Caco-2 (cell line): Measurements from ENCODE around the gene ADARB2. TPM values are rescaled to one million over a fixed set of nuclear protein-coding genes. Genes with fewer than 3 reads are reported as not detected.

Experiments used
- BruUV-seq: library from RNA; stranded (reverse); fragments of 400-500 nt; replicated peaks from 2 replicates; lab custom pipeline; 2021; lab: Mats Ljungman, UMichigan
- CTCF ChIA-PET: fragments of 300-600 bp; sonication (Branson Sonifier 250); formaldehyde crosslinking; loops from one replicate; lab custom pipeline; 2022; ENCODE audit warnings: antibody characterized with exemption; lab: Charles Lee
- POLR2A ChIA-PET: fragments of 300-600 bp; sonication (Branson Sonifier 250); formaldehyde crosslinking; loops from one replicate; lab custom pipeline; 2022; ENCODE audit warnings: antibody characterized with exemption; lab: Charles Lee
- DNase-seq, 2 experiments: peaks; one replicate each; pipeline versions ENCODE4 v3.0.0 to v3.0.0-alpha.2; 2020 to 2022
- H3K27me3 ChIP-seq: replicated peaks from 2 replicates; pipeline ENCODE4 v1.6.0; 2011; ENCODE audit warnings: low read length; ENCODE audit not compliant: control insufficient read depth, insufficient read depth
- H3K36me3 ChIP-seq: 2 replicates; pipeline ENCODE4 v1.5.1; 2011; ENCODE audit warnings: low read length; ENCODE audit not compliant: control insufficient read depth, insufficient read depth
- H3K4me1 ChIP-seq: fragments of 250-450 bp; sonication (Bioruptor Pico); 2 replicates; pipeline ENCODE4 v1.5.1; 2020; ENCODE audit warnings: mild to moderate bottlenecking
- H3K4me3 ChIP-seq: 2 replicates; pipeline ENCODE4 v1.5.1; 2011; ENCODE audit warnings: low read depth, mild to moderate bottlenecking, control low read depth, low read length
- H3K9me3 ChIP-seq: fragments of 250-450 bp; sonication (Bioruptor Pico); 2 replicates; pipeline ENCODE4 v1.5.1; 2020; ENCODE audit warnings: mild to moderate bottlenecking, moderate library complexity
- H3K27ac Mint-ChIP-seq: one replicate; pipeline ENCODE4 v1.8.0; 2022; ENCODE audit warnings: mixed read lengths; ENCODE audit not compliant: unreplicated experiment
- H3K27me3 Mint-ChIP-seq: one replicate; pipeline ENCODE4 v1.8.0; 2022; ENCODE audit warnings: mixed read lengths; ENCODE audit not compliant: insufficient read depth, unreplicated experiment
- H3K36me3 Mint-ChIP-seq: one replicate; pipeline ENCODE4 v1.8.0; 2022; ENCODE audit warnings: mild to moderate bottlenecking, mixed read lengths; ENCODE audit not compliant: insufficient read depth, unreplicated experiment
- H3K4me1 Mint-ChIP-seq: one replicate; pipeline ENCODE4 v1.8.0; 2022; ENCODE audit warnings: low read depth, mixed read lengths; ENCODE audit not compliant: unreplicated experiment
- H3K4me3 Mint-ChIP-seq: one replicate; pipeline ENCODE4 v1.8.0; 2022; ENCODE audit warnings: mild to moderate bottlenecking, moderate library complexity, mixed read lengths; ENCODE audit not compliant: unreplicated experiment
- H3K9me3 Mint-ChIP-seq: one replicate; pipeline ENCODE4 v1.8.0; 2022; ENCODE audit warnings: mixed read lengths; ENCODE audit not compliant: unreplicated experiment
- intact Hi-C: fragments of 100-400 bp; cut with micrococcal nuclease; formaldehyde crosslinking; loops from one replicate; pipeline ENCODE4 v1.10.0; 2022; ENCODE audit not compliant: unreplicated experiment
- total RNA-seq: library from RNA; stranded (reverse); gene quantifications from 2 replicates; pipeline ENCODE4 v1.2.3, GENCODE V29; 2022
- TF ChIP-seq, protein P1 (sequence below), 2 experiments: fragments of 200-600 bp in 1 of 2; IDR thresholded peaks; 1 replicate in 1 of 2; 2 replicates in 1 of 2; pipeline versions ENCODE4 v1.5.1 to v1.8.0; 2011 to 2022; ENCODE audit warnings: antibody characterized with exemption in 1 of 2, control low read depth in 1 of 2, inconsistent platforms in 1 of 2, low read depth in 1 of 2, low read length in 1 of 2, mild to moderate bottlenecking in 1 of 2, moderate library complexity in 1 of 2; ENCODE audit not compliant: insufficient read depth in 1 of 2, severe bottlenecking in 1 of 2, unreplicated experiment in 1 of 2

The ADARB2 gene
- total RNA-seq, 1 experiment from 2014 or later = 0.27 TPM

GRCh38 chr10:1419796-1420610, 317.3 kb downstream of the ADARB2 start:
- H3K27me3 Mint-ChIP-seq = peaks cover 25% of the 10 kb centered on the region
- Histone ChIP-seq H3K4me3 (no peak overlapping the region), H3K27me3 (no peaks in the 10 kb centered on the region), H3K9me3 (no peaks in the 10 kb centered on the region), H3K36me3 (no peaks in the 10 kb centered on the region), H3K4me1 (peaks cover 6% of the 10 kb centered on the region; the same call in 1 of the 2 replicates)
- no peak overlapping the region for H3K27ac Mint-ChIP-seq
- intact Hi-C loops = loop anchor here (2.0 to 5.0 kb wide), 2 partner anchors 47 to 192 kb away; no protein-coding TSS in a partner anchor
- TF ChIP-seq, protein P1, sequence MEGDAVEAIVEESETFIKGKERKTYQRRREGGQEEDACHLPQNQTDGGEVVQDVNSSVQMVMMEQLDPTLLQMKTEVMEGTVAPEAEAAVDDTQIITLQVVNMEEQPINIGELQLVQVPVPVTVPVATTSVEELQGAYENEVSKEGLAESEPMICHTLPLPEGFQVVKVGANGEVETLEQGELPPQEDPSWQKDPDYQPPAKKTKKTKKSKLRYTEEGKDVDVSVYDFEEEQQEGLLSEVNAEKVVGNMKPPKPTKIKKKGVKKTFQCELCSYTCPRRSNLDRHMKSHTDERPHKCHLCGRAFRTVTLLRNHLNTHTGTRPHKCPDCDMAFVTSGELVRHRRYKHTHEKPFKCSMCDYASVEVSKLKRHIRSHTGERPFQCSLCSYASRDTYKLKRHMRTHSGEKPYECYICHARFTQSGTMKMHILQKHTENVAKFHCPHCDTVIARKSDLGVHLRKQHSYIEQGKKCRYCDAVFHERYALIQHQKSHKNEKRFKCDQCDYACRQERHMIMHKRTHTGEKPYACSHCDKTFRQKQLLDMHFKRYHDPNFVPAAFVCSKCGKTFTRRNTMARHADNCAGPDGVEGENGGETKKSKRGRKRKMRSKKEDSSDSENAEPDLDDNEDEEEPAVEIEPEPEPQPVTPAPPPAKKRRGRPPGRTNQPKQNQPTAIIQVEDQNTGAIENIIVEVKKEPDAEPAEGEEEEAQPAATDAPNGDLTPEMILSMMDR (IDR thresholded peaks at IDR 0.05; ENCODE audit: insufficient read depth in 1 of 2, low read depth in 1 of 2, low read length in 1 of 2, severe bottlenecking in 1 of 2, unreplicated experiment in 1 of 2) = no peak
- CTCF ChIA-PET = interaction anchor here (0.7 to 1.3 kb wide), 6 partner anchors 9 to 310 kb away, joined by 3 to 9 read pairs (median 4); no protein-coding TSS in a partner anchor
- peak overlapping the region; percentile 60 for H3K4me3 Mint-ChIP-seq
- POLR2A ChIA-PET = no interaction called here
- H3K9me3 Mint-ChIP-seq = peaks cover 9% of the 10 kb centered on the region
- no peaks in the 10 kb centered on the region for H3K36me3 Mint-ChIP-seq
- peaks cover 11% of the 10 kb centered on the region for H3K4me1 Mint-ChIP-seq
- DNase-seq = no peak
- BruUV-seq = no TSS peak

- Histone ChIP-seq H3K36me3 (no peaks in the 10 kb centered on the region), H3K9me3 (0 out of 2 replicates have a peak, but pooled peaks cover 3% of the 10 kb centered on the region), H3K27me3 (no peaks in the 10 kb centered on the region), H3K4me1 (peaks cover 6% of the 10 kb centered on the region; the same call in 1 of the 2 replicates), H3K4me3 (no peak overlapping the region)
- Mint-ChIP-seq H3K27me3 (peaks cover 27% of the 10 kb centered on the region), H3K36me3 (no peaks in the 10 kb centered on the region), H3K4me3 (no peak overlapping the region), H3K27ac (no peak overlapping the region), H3K9me3 (peaks cover 17% of the 10 kb centered on the region), H3K4me1 (peaks cover 11% of the 10 kb centered on the region)
- ChIA-PET CTCF (no interaction called here), POLR2A (no interaction called here)
- no peak for DNase-seq
- intact Hi-C loops = no loop called here
- no TSS peak for BruUV-seq
- TF ChIP-seq, protein P1 (IDR thresholded peaks at IDR 0.05; ENCODE audit: insufficient read depth in 1 of 2, low read depth in 1 of 2, low read length in 1 of 2, severe bottlenecking in 1 of 2, unreplicated experiment in 1 of 2) = no peak
Measured at GRCh38 chr10:1418031-1418550, 319.2 kb downstream of the ADARB2 start.

DNA sequence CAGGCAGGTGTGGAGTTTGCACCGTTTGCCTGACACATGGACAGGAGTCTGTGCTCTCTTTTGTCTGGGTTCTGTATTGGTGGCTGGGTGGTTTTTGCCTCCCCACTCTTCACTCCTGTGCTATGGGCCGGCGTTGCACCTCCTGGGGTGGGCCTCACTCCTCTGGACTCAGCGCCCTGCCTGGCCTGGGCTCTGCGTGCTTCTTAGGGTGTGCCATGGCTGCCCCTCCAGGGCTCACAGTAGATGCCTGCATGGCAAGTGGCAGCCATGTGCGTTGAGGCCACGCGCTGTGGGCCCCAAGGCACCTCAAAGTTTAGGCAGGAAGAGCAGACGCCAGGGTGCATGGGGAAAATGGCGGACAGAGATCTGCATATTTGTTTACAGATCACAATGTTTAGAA, 319.8 kb downstream of the ADARB2 start:
- H3K27ac Mint-ChIP-seq = no peak overlapping the region
- Histone ChIP-seq H3K27me3 (no peaks in the 10 kb centered on the region), H3K4me3 (no peak overlapping the region), H3K4me1 (peaks cover 6% of the 10 kb centered on the region; the same call in 1 of the 2 replicates), H3K36me3 (no peaks in the 10 kb centered on the region), H3K9me3 (0 out of 2 replicates have a peak, but pooled peaks cover 3% of the 10 kb centered on the region)
- H3K4me3 Mint-ChIP-seq = no peak overlapping the region
- TF ChIP-seq, protein P1 (IDR thresholded peaks at IDR 0.05; ENCODE audit: insufficient read depth in 1 of 2, low read depth in 1 of 2, low read length in 1 of 2, severe bottlenecking in 1 of 2, unreplicated experiment in 1 of 2) = no peak
- peaks cover 17% of the 10 kb centered on the region for H3K9me3 Mint-ChIP-seq
- H3K36me3 Mint-ChIP-seq = no peaks in the 10 kb centered on the region
- no TSS peak for BruUV-seq
- intact Hi-C loops = no loop called here
- CTCF ChIA-PET = no interaction called here
- no peak for DNase-seq
- POLR2A ChIA-PET = no interaction called here
- peaks cover 11% of the 10 kb centered on the region for H3K4me1 Mint-ChIP-seq
- peaks cover 30% of the 10 kb centered on the region for H3K27me3 Mint-ChIP-seq
